Measurements from ENCODE around the gene DDIAS. TPM values are rescaled to one million over a fixed set of nuclear protein-coding genes. Genes with fewer than 3 reads are reported as not detected.
"Not testable (repeated sequence)": the region's sequence is repeated elsewhere in the genome, so short reads cannot be mapped to it uniquely, and the experiment has no call there.

Gene DDIAS
- total and polyA plus RNA-seq, 7 experiments from 2014 or later, result 0.25 to 12.7 (median 1.1) TPM

DNA sequence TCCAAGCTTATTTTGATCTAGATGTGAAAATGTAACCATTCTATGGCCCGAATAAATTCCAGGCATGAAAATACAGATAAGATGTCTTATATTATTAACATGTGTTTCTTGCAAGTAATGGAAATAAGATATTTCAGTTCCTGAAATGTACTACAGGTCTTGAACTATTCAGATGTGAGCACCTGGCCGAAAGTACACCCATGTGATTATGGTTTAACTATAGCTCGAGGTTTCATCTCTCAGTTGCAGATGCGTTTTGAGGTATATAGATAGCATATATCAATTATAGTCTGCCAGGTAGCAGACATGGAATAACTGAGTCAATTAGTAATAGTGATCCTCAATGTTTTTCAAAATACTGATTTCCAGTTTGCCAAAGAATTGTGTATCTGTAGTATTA is 68.3 kb downstream of the DDIAS start:
- peak overlapping the region in 8 of 9 donors; percentile 68 to 93 (median 86) for H3K27ac Mint-ChIP-seq
- peaks cover 0 to 10% (median 5%) of the 10 kb centered on the region in 5 donors for H3K36me3 Mint-ChIP-seq
- peak overlapping the region in 7 of 10 donors; percentile 42 to 73 (median 58) for H3K4me3 Mint-ChIP-seq
- Histone ChIP-seq H3K27ac (ENCODE audit: low read depth, low read length) (no peak overlapping the region), H3K27me3 (ENCODE audit: control insufficient read depth in 2 of 2, insufficient read depth in 2 of 2, low read length in 2 of 2) (no peaks in the 10 kb centered on the region), H3K9me3 (ENCODE audit: control insufficient read depth in 2 of 3, low read length in 3 of 3) (no peaks in the 10 kb centered on the region), H3K4me3 (ENCODE audit: low read length) (no peak overlapping the region), H3K4me1 (ENCODE audit: control insufficient read depth in 2 of 2, insufficient read depth in 2 of 2, low read length in 2 of 2) (peaks cover 6 to 13% of the 10 kb centered on the region in 2 donors), H3K36me3 (ENCODE audit: control insufficient read depth in 2 of 3, insufficient read depth in 3 of 3, low read length in 3 of 3) (no peaks in the 10 kb centered on the region)
- peak in 2 of 9 donors; percentile 25 to 34 for DNase-seq
- no peak for ATAC-seq
- ChIA-PET CTCF (interaction anchor here (0.8 to 1.4 kb wide), 2 partner anchors 9 to 68 kb away, joined by 3 to 7 read pairs; partner anchors contain the start of gene DDIAS), POLR2A (interaction anchor here (0.6 to 4.5 kb wide), 8 partner anchors 10 to 193 kb away, joined by 3 to 105 read pairs (median 6); partner anchors contain the start of genes PCF11 and PRCP)
- H3K9me3 Mint-ChIP-seq, result peaks cover 0 to 8% (median 0%) of the 10 kb centered on the region in 11 donors
- H3K4me1 Mint-ChIP-seq, result peaks cover 13 to 67% (median 58%) of the 10 kb centered on the region in 7 donors
- H3K27me3 Mint-ChIP-seq, result peaks cover 0 to 18% (median 0%) of the 10 kb centered on the region in 5 donors
- intact Hi-C loops (cut with micrococcal nuclease), result loop anchor here in 1 of 2 donors (2.0 kb wide), 2 partner anchors 13 to 101 kb away; partner anchors contain the start of gene RAB30

DNA sequence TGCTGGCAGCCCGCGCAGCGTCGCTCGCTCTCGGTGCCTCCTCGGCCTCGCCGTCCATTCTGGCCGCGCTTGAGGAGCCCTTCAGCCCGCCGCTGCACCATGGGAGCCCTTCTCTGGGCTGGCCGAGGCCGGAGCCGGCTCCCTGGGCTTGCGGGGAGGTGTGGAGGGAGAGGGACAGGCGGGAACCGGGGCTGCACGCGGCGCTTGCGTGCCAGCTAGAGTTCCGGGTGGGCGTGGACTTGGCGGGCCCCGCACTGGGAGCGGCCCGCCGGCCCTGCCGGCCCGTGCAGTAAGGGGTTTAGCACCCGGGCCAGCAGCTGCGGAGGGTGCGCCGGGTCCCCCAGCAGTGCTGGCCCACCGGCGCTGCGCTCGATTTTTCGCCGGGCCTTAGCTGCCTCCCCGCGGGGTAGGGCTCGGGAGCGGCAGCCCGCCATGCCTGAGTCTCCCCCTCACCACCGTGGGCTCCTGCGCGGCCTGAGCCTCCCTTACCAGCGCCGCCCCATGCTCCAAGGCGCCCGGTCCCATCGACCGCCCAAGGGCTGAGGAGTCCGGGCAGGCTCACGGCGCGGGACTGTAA is 69.1 kb downstream of the DDIAS start:
- DNase-seq; H3K9me3 ChIP-seq (ENCODE audit: control insufficient read depth in 2 of 3, low read length in 3 of 3); H3K4me3 ChIP-seq (ENCODE audit: low read length); H3K9me3 Mint-ChIP-seq; H3K27me3 ChIP-seq (ENCODE audit: control insufficient read depth in 2 of 2, insufficient read depth in 2 of 2, low read length in 2 of 2); H3K27ac ChIP-seq (ENCODE audit: low read depth, low read length); H3K36me3 Mint-ChIP-seq; H3K36me3 ChIP-seq (ENCODE audit: control insufficient read depth in 2 of 3, insufficient read depth in 3 of 3, low read length in 3 of 3); ATAC-seq: not testable (repeated sequence)
- Mint-ChIP-seq H3K27ac (peak overlapping the region in 4 of 9 donors; percentile 78 to 94 (median 91)), H3K27me3 (peaks cover 0 to 14% (median 0%) of the 10 kb centered on the region in 5 donors), H3K4me3 (peak overlapping the region in 5 of 10 donors; percentile 26 to 88 (median 61)), H3K4me1 (peaks cover 8 to 60% (median 54%) of the 10 kb centered on the region in 7 donors)
- ChIA-PET CTCF (interaction anchor here (0.9 to 2.0 kb wide), 4 partner anchors 9 to 31 kb away, joined by 4 to 13 read pairs (median 6); no protein-coding TSS in a partner anchor), POLR2A (interaction anchor here (0.8 to 4.5 kb wide), 16 partner anchors 11 to 225 kb away, joined by 3 to 105 read pairs (median 6); partner anchors contain the start of genes DDIAS, PCF11, PRCP and RAB30)
- intact Hi-C loops (cut with micrococcal nuclease), result loop anchor here (1.0 to 2.0 kb wide), 5 partner anchors 10 to 100 kb away; partner anchors contain the start of genes DDIAS (in 1 of the 2) and RAB30 (in 1 of the 2)
- peaks cover 6 to 12% of the 10 kb centered on the region in 2 donors for H3K4me1 ChIP-seq (ENCODE audit: control insufficient read depth in 2 of 2, insufficient read depth in 2 of 2, low read length in 2 of 2)

DNA sequence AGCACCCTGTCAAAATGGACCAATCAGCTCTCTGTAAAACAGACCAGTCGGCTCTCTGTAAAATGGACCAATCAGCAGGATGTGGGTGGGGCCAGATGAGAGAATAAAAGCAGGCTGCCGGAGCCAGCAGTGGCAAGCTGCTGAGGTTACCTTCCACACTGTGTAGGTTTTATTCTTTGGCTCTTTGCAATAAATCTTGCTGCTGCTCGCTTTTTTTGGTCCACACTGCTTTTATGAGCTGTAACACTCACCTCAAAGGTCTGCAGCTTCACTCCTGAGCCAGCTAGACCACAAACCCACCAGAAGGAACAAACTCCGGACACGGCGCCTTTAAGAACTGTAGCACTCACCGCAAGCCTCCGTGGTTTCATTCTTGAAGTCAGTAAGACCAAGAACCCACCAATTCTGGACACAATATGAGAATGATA is 70.0 kb downstream of the DDIAS start:
- Histone ChIP-seq H3K4me1 (ENCODE audit: control insufficient read depth in 2 of 2, insufficient read depth in 2 of 2, low read length in 2 of 2) (peaks cover 6 to 12% of the 10 kb centered on the region in 2 donors), H3K4me3 (ENCODE audit: low read length) (peak overlapping the region; percentile 61), H3K27ac (ENCODE audit: low read depth, low read length) (peak overlapping the region; percentile 53)
- H3K9me3 Mint-ChIP-seq; H3K9me3 ChIP-seq (ENCODE audit: control insufficient read depth in 2 of 3, low read length in 3 of 3); H3K36me3 ChIP-seq (ENCODE audit: control insufficient read depth in 2 of 3, insufficient read depth in 3 of 3, low read length in 3 of 3); H3K27me3 ChIP-seq (ENCODE audit: control insufficient read depth in 2 of 2, insufficient read depth in 2 of 2, low read length in 2 of 2); H3K36me3 Mint-ChIP-seq: not testable (repeated sequence)
- ChIA-PET CTCF (interaction anchor here (0.9 to 2.0 kb wide), 4 partner anchors 10 to 64 kb away, joined by 3 to 13 read pairs (median 4); no protein-coding TSS in a partner anchor), POLR2A (interaction anchor here (0.7 to 4.5 kb wide), 22 partner anchors 12 to 224 kb away, joined by 3 to 105 read pairs (median 6); partner anchors contain the start of genes DDIAS, PCF11, PRCP and RAB30)
- Mint-ChIP-seq H3K4me1 (peaks cover 6 to 59% (median 47%) of the 10 kb centered on the region in 7 donors), H3K27ac (peak overlapping the region; percentile 51 to 94 (median 87)), H3K27me3 (peaks cover 0 to 11% (median 0%) of the 10 kb centered on the region in 5 donors), H3K4me3 (peak overlapping the region; percentile 73 to 90 (median 87))
- peak in 7 of 9 donors; percentile 9 to 61 (median 52) for DNase-seq
- intact Hi-C loops (cut with micrococcal nuclease), result loop anchor here (1.0 to 2.0 kb wide), 5 partner anchors 11 to 99 kb away; partner anchors contain the start of genes DDIAS (in 1 of the 2) and RAB30 (in 1 of the 2)
- ATAC-seq, result peak; percentile 55

DNA sequence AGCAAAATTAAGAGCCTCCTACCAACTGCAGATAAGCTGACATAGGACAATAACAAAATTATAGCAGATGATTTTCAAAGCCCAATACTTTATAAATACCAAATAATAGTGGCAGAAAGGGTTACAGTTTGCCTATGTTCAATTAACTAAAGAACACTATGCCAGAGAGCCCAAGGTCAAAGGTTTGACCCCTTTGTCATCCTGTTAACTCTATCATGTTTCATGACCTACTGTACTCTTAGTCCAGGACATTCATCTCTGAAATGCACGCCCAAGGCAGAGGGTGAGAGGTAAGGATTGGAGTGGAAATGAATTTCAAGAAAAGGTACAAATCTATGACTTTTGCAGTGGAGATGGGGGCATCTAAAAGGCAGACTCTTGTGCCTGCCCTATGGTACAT is 70.6 kb downstream of the DDIAS start:
- Mint-ChIP-seq H3K27ac (peak overlapping the region in 8 of 9 donors; percentile 81 to 94 (median 87)), H3K36me3 (peaks cover 0 to 8% (median 5%) of the 10 kb centered on the region in 5 donors), H3K4me3 (peak overlapping the region; percentile 73 to 90 (median 87)), H3K4me1 (peaks cover 6 to 56% (median 46%) of the 10 kb centered on the region in 7 donors), H3K9me3 (peaks cover 0 to 9% (median 0%) of the 10 kb centered on the region in 11 donors), H3K27me3 (peaks cover 0 to 10% (median 0%) of the 10 kb centered on the region in 5 donors)
- DNase-seq (no peak), ATAC-seq (no peak)
- no peaks in the 10 kb centered on the region for H3K36me3 ChIP-seq (ENCODE audit: control insufficient read depth in 2 of 3, insufficient read depth in 3 of 3, low read length in 3 of 3)
- peak overlapping the region; percentile 61 for H3K4me3 ChIP-seq (ENCODE audit: low read length)
- CTCF ChIA-PET, result interaction anchor here (1.1 to 2.0 kb wide), 3 partner anchors 10 to 65 kb away, joined by 3 to 13 read pairs (median 5); no protein-coding TSS in a partner anchor
- H3K27ac ChIP-seq (ENCODE audit: low read depth, low read length), result peak overlapping the region; percentile 53
- H3K27me3 ChIP-seq (ENCODE audit: control insufficient read depth in 2 of 2, insufficient read depth in 2 of 2, low read length in 2 of 2), result no peaks in the 10 kb centered on the region
- no peaks in the 10 kb centered on the region for H3K9me3 ChIP-seq (ENCODE audit: control insufficient read depth in 2 of 3, low read length in 3 of 3)
- intact Hi-C loops (cut with micrococcal nuclease), result loop anchor here in 1 of 2 donors (1.0 kb wide), 1 partner anchor 9 kb away; no protein-coding TSS in a partner anchor
- POLR2A ChIA-PET, result interaction anchor here (0.6 to 4.5 kb wide), 13 partner anchors 13 to 185 kb away, joined by 3 to 105 read pairs (median 7); partner anchors contain the start of genes DDIAS, PCF11, PRCP and RAB30
- H3K4me1 ChIP-seq (ENCODE audit: control insufficient read depth in 2 of 2, insufficient read depth in 2 of 2, low read length in 2 of 2), result peaks cover 6 to 12% of the 10 kb centered on the region in 2 donors

DNA sequence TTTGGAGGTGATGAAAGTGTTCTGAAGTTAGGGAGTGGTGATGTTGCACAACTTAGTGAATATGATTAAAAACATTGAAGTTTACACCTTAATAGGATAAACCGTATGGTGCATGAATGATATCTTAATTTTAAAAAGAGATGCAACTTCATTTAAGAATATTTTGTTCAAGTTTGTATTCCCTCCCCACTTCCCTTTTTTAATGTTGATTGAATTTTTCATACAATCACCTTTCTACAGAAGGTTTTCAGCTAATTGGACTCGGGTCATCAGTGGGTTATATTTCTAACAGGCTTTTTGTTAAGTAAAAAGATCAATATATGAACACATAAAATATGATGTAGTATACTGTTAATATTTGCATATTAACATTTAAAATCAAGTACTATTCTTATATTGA is 72.6 kb downstream of the DDIAS start:
- no peaks in the 10 kb centered on the region for H3K9me3 ChIP-seq (ENCODE audit: control insufficient read depth in 2 of 3, low read length in 3 of 3)
- peaks cover 0 to 10% (median 0%) of the 10 kb centered on the region in 5 donors for H3K27me3 Mint-ChIP-seq
- peak overlapping the region in 2 of 9 donors; percentile 1 to 68 for H3K27ac Mint-ChIP-seq
- intact Hi-C loops (cut with micrococcal nuclease), result no loop called here
- ATAC-seq (no peak), DNase-seq (no peak)
- peaks cover 0 to 13% (median 10%) of the 10 kb centered on the region in 5 donors for H3K36me3 Mint-ChIP-seq
- CTCF ChIA-PET, result interaction anchor here (0.5 to 0.6 kb wide), 2 partner anchors 229 to 335 kb away, joined by 3 to 4 read pairs; no protein-coding TSS in a partner anchor
- peaks cover 0 to 10% (median 0%) of the 10 kb centered on the region in 11 donors for H3K9me3 Mint-ChIP-seq
- POLR2A ChIA-PET, result interaction anchor here (0.8 to 1.4 kb wide), 3 partner anchors 9 to 18 kb away, joined by 3 read pairs; no protein-coding TSS in a partner anchor
- no peaks in the 10 kb centered on the region for H3K27me3 ChIP-seq (ENCODE audit: control insufficient read depth in 2 of 2, insufficient read depth in 2 of 2, low read length in 2 of 2)
- H3K4me1 Mint-ChIP-seq, result peaks cover 6 to 61% (median 49%) of the 10 kb centered on the region in 7 donors
- no peaks in the 10 kb centered on the region for H3K36me3 ChIP-seq (ENCODE audit: control insufficient read depth in 2 of 3, insufficient read depth in 3 of 3, low read length in 3 of 3)
- H3K27ac ChIP-seq (ENCODE audit: low read depth, low read length), result no peak overlapping the region
- H3K4me3 ChIP-seq (ENCODE audit: low read length), result no peak overlapping the region
- no peak overlapping the region for H3K4me3 Mint-ChIP-seq
- peaks cover 7 to 11% of the 10 kb centered on the region in 2 donors for H3K4me1 ChIP-seq (ENCODE audit: control insufficient read depth in 2 of 2, insufficient read depth in 2 of 2, low read length in 2 of 2)

DNA sequence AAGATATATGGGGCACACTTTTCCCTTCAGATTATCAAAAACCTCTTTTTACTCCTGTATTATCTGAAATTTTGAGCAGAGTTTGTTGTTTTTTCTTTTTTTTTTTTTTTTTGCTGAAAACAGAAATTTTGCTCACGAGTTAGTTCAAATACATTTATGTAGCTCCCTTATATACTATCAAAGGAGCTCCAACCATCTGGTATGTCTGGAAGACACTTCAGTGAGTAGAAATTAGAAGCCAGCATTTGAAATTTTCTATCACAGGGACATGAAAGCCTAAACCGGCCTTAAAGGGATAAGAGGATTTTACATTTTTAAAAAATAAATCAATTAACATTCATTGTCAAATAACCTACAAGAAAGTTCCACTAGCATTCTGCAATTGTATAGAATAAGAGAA is 73.3 kb downstream of the DDIAS start:
- DNase-seq, result no peak
- Histone ChIP-seq H3K36me3 (ENCODE audit: control insufficient read depth in 2 of 3, insufficient read depth in 3 of 3, low read length in 3 of 3) (no peaks in the 10 kb centered on the region), H3K4me3 (ENCODE audit: low read length) (no peak overlapping the region), H3K27ac (ENCODE audit: low read depth, low read length) (no peak overlapping the region), H3K4me1 (ENCODE audit: control insufficient read depth in 2 of 2, insufficient read depth in 2 of 2, low read length in 2 of 2) (peaks cover 3 to 11% of the 10 kb centered on the region in 2 donors), H3K27me3 (ENCODE audit: control insufficient read depth in 2 of 2, insufficient read depth in 2 of 2, low read length in 2 of 2) (no peaks in the 10 kb centered on the region), H3K9me3 (ENCODE audit: control insufficient read depth in 2 of 3, low read length in 3 of 3) (no peaks in the 10 kb centered on the region)
- Mint-ChIP-seq H3K36me3 (peaks cover 0 to 13% (median 9%) of the 10 kb centered on the region in 5 donors), H3K4me1 (peaks cover 2 to 59% (median 47%) of the 10 kb centered on the region in 7 donors), H3K9me3 (peaks cover 0 to 10% (median 0%) of the 10 kb centered on the region in 11 donors), H3K27me3 (peaks cover 0 to 10% (median 0%) of the 10 kb centered on the region in 5 donors), H3K4me3 (no peak overlapping the region), H3K27ac (peak overlapping the region in 1 of 9 donors; percentile 1)
- ChIA-PET CTCF (no interaction called here), POLR2A (interaction anchor here (0.6 to 1.4 kb wide), 5 partner anchors 10 to 163 kb away, joined by 3 read pairs; no protein-coding TSS in a partner anchor)
- intact Hi-C loops (cut with micrococcal nuclease), result no loop called here
- no peak for ATAC-seq
